Transverse colon (tissue), 4 donors: ENCODE results near the gene TTF2. TPM values are rescaled to one million over a fixed set of nuclear protein-coding genes. Genes with fewer than 3 reads are reported as not detected.
"Not testable (repeated sequence)": the region's sequence is repeated elsewhere in the genome, so short reads cannot be mapped to it uniquely, and the experiment has no call there.

Source experiments
- DNase-seq: peaks from one replicate; pipeline ENCODE4 v3.0.0-alpha.2; 2019
- H3K27ac ChIP-seq, 4 donors: fragments of 200-600 bp; sonication (generic); 2 replicates each; pipeline ENCODE4 v1.5.1; 2016 to 2018; ENCODE audit warnings: inconsistent platforms in 4 of 4
- H3K27me3 ChIP-seq: fragments of 200-600 bp; sonication (generic); 2 replicates; pipeline ENCODE4 v1.5.1; 2017; ENCODE audit warnings: inconsistent platforms
- H3K36me3 ChIP-seq, 4 donors: fragments of 200-600 bp; sonication (generic); 2 replicates each; pipeline ENCODE4 v1.5.1; 2017 to 2019; ENCODE audit warnings: inconsistent platforms in 4 of 4
- H3K4me1 ChIP-seq, 4 donors: fragments of 200-600 bp; sonication (generic); 2 replicates each; pipeline ENCODE4 v1.5.1; 2017 to 2020; ENCODE audit warnings: inconsistent platforms in 4 of 4
- H3K4me3 ChIP-seq, 4 donors: fragments of 200-600 bp; sonication (generic); 1 replicate in 1 of 4; 2 replicates in 3 of 4; pipeline versions ENCODE4 v1.5.1 to v1.6.1; 2017 to 2019; ENCODE audit warnings: inconsistent platforms in 4 of 4
- H3K9me3 ChIP-seq, 2 donors: fragments of 200-600 bp; sonication (generic); 2 replicates each; pipeline ENCODE4 v1.5.1; 2017 to 2019; ENCODE audit warnings: inconsistent platforms in 2 of 2
- EP300 ChIP-seq: sonication (generic); formaldehyde crosslinking; IDR thresholded peaks from one replicate; pipeline ENCODE4 v1.6.1; 2017; ENCODE audit warnings: antibody characterized with exemption, low read depth
- WGBS, 2 donors: methylation state at CpG; one replicate each; pipeline ENCODE4 v1.1.5; 2018; ENCODE audit warnings: low coverage in 1 of 2; 5-methylcytosine and 5-hydroxymethylcytosine counted together
- in situ Hi-C, 4 donors: fragments of 200-750 bp; cut with MboI; loops; one replicate each; pipeline versions ENCODE4 v1.15.0 to v1.15.1; 2017; ENCODE audit warnings: low sequenced_read_pairs in 3 of 4, low pct_ligation_motif_present in 1 of 4, low pct_unique_long_range_greater_than_20kb in 1 of 4
- intact Hi-C: fragments of 100-400 bp; cut with DNase I; formaldehyde crosslinking; loops from one replicate; pipeline ENCODE4 v1.15.1; 2023; ENCODE audit warnings: low total_unique reads
- small RNA-seq, 4 donors: library from RNA; depleted of rRNA; stranded (forward); fragments of <200 nt; gene quantifications; one replicate each; pipeline ENCODE3, GENCODE V24; 2016
- total RNA-seq, 4 donors: library from RNA; depleted of rRNA; stranded (reverse); fragments of >200 nt; gene quantifications; one replicate each; pipeline ENCODE4 v1.1.0, GENCODE V29; 2016

Gene TTF2
- total RNA-seq, 4 donors from 2014 or later = 9.6 to 25.9 (median 16.6) TPM

DNA sequence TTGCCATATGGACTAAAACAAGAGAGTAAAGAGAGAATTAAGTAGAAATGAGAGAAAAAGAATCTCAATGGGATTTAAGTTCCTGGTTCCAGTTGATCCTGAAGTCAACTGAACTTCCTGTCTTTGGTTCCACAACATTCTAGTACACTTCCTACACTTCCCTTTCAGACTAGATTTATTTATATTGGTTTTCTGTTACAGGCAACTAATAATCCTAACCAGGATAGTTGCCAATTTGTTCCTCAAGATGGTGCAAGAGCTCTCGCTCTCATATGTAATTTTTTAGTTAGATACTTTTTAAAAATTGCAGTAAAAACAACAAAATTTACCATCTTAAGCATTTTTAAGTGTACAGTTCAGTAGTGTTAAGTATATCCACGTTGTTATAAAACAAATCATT is 90.2 kb downstream of the TTF2 start:
- no peak for DNase-seq
- Histone ChIP-seq H3K4me3 (no peak overlapping the region), H3K9me3 (no peaks in the 10 kb centered on the region), H3K27me3 (no peaks in the 10 kb centered on the region), H3K36me3 (no peaks in the 10 kb centered on the region), H3K4me1 (no peaks in the 10 kb centered on the region), H3K27ac (no peak overlapping the region)
- intact Hi-C loops (no loop called here), in situ Hi-C loops (no loop called here)
- no peak for TF ChIP-seq EP300
- 70 to 80% methylated on average over 2 of the region's 2 CpGs for WGBS, 2 donors

DNA sequence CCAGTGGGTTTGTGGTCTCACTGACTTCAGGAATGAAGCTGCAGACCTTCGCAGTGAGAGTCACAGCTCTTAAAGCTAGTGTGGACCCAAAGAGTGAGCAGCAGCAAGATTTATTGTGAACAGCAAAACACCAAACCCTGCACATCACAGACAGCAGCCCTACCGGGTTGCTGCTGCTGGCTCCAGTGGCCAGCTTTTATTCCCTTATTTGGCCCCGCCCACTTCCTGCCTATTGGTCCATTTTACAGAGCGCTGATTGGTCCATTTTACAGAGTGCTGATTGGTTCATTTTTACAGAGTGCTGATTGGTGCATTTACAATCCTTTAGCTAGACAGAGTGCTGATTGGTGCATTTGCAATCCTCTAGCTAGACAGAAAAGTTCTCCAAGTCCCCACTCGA is 91.2 kb downstream of the TTF2 start:
- in situ Hi-C loops, H3K9me3 ChIP-seq, H3K27ac ChIP-seq, DNase-seq, H3K27me3 ChIP-seq, intact Hi-C loops, H3K4me1 ChIP-seq, H3K36me3 ChIP-seq, H3K4me3 ChIP-seq: not testable (repeated sequence)
- 78 to 87% methylated on average over 1 to 5 of the region's 5 CpGs for WGBS, 2 donors

Small RNA genes lying within 50 kb of the gene (small RNA-seq; reads per million reads assigned to genes)
- gene MIR942 = 0.48 to 3.4 (median 1.3) reads per million in 4 donors

Other genes with a start within 250 kb of the TTF2 start
- gene PTGFRN, start 150.4 kb upstream of the TTF2 start, total RNA-seq = 10 to 100 TPM; 39.6 to 98.9 (median 73.9) TPM
- gene CD101, start 58.6 kb upstream of the TTF2 start, total RNA-seq = 10 to 100 TPM in 1 of 4 donors, 1 to 10 TPM in 2, under 1 TPM in 1; 0.40 to 24.3 (median 4.0) TPM
- 100 to 1,000 TPM in 1 of 4 donors, 1 to 10 TPM in 3; 2.6 to 106 (median 3.1) TPM for gene TRIM45, start 61.4 kb downstream of the TTF2 start, total RNA-seq
- not detected for gene VTCN1, start 150.6 kb downstream of the TTF2 start, total RNA-seq